Endothelial cell of umbilical vein (primary cell): ENCODE data around the gene CD82. TPM values are rescaled to one million over a fixed set of nuclear protein-coding genes. Genes with fewer than 3 reads are reported as not detected.

Experiments used
- BruUV-seq: library from RNA; stranded (reverse); fragments of 400-500 nt; replicated peaks from 2 replicates; lab custom pipeline; 2021; lab: Mats Ljungman, UMichigan
- CTCF ChIA-PET: fragments of 300-600, 350-600 bp; sonication (Branson Sonifier 250); formaldehyde crosslinking; loops from one replicate; lab custom pipeline; 2021; ENCODE audit warnings: antibody characterized with exemption, inconsistent platforms; lab: Charles Lee
- POLR2A ChIA-PET: fragments of 300-600, 350-600 bp; sonication (Branson Sonifier 250); formaldehyde crosslinking; loops from one replicate; lab custom pipeline; 2021; ENCODE audit warnings: antibody characterized with exemption, inconsistent platforms; lab: Charles Lee
- DNase-seq: peaks from one replicate; pipeline ENCODE4 v3.0.0-alpha.2; 2011; ENCODE audit warnings: low read depth, low spot score
- FAIRE-seq: peaks from 2 replicates; lab custom pipeline; 2011; peaks lifted over from hg19 to GRCh38; lab: Jason Lieb, UNC
- H2AFZ ChIP-seq: 2 replicates; pipeline ENCODE4 v1.6.0; 2012; ENCODE audit warnings: low read depth, low read length, control low read depth, inconsistent platforms
- H3K27ac ChIP-seq: 2 replicates; pipeline ENCODE4 v1.5.1; 2011; ENCODE audit warnings: low read depth, mild to moderate bottlenecking, control low read depth, low read length, moderate library complexity; ENCODE audit not compliant: insufficient read depth
- H3K27me3 ChIP-seq, 2 experiments: 2 replicates each; pipeline versions ENCODE4 v1.6.0 to v1.6.1; 2011; ENCODE audit warnings: low read length in 2 of 2, mixed read lengths in 1 of 2; ENCODE audit not compliant: control insufficient read depth in 2 of 2, insufficient read depth in 2 of 2
- H3K36me3 ChIP-seq, 2 experiments: 2 replicates in 1 of 2; 3 replicates in 1 of 2; pipeline ENCODE4 v1.5.1; 2011; ENCODE audit warnings: low read length in 2 of 2, mild to moderate bottlenecking in 1 of 2, moderate library complexity in 1 of 2; ENCODE audit not compliant: control insufficient read depth in 2 of 2, insufficient read depth in 2 of 2; ENCODE audit errors: extremely low read depth in 1 of 2
- H3K4me1 ChIP-seq: 3 replicates; pipeline ENCODE4 v1.5.1; 2011; ENCODE audit warnings: mild to moderate bottlenecking, low read length; ENCODE audit not compliant: control insufficient read depth, insufficient read depth; ENCODE audit errors: extremely low read depth
- H3K4me2 ChIP-seq: 2 replicates; pipeline ENCODE4 v1.6.1; 2011; ENCODE audit warnings: low read length, control low read depth, mixed read lengths; ENCODE audit not compliant: insufficient read depth
- H3K4me3 ChIP-seq, 3 experiments: fragments of 200-600 bp in 1 of 3; sonication (generic), shearing (Covaris generic) in 1 of 3; replicated peaks in 1 of 3; 2 replicates each; pipeline ENCODE4 v1.5.1; 2011 to 2016; ENCODE audit warnings: control low read depth in 3 of 3, low read length in 3 of 3, mild to moderate bottlenecking in 2 of 3, inconsistent platforms in 1 of 3, low read depth in 1 of 3, moderate library complexity in 1 of 3; ENCODE audit not compliant: insufficient read depth in 1 of 3
- H3K79me2 ChIP-seq: 2 replicates; pipeline ENCODE4 v1.6.0; 2012; ENCODE audit warnings: low read length, inconsistent platforms; ENCODE audit not compliant: control insufficient read depth, insufficient read depth
- H3K9ac ChIP-seq: replicated peaks from 2 replicates; pipeline ENCODE3; 2011; ENCODE audit warnings: low read length, control low read depth; ENCODE audit not compliant: insufficient read depth; ENCODE audit errors: extremely low read depth
- H3K9me1 ChIP-seq: replicated peaks from 3 replicates; pipeline ENCODE4 v1.6.0; 2011; ENCODE audit warnings: mild to moderate bottlenecking, low read length; ENCODE audit not compliant: control insufficient read depth, insufficient read depth; ENCODE audit errors: extremely low read depth
- H3K9me3 ChIP-seq: replicated peaks from 2 replicates; pipeline ENCODE4 v1.5.1; 2012; ENCODE audit warnings: low read length, inconsistent platforms; ENCODE audit not compliant: control insufficient read depth, insufficient read depth
- H4K20me1 ChIP-seq: replicated peaks from 2 replicates; pipeline ENCODE3; 2011; ENCODE audit warnings: mild to moderate bottlenecking, low read length; ENCODE audit not compliant: control insufficient read depth, insufficient read depth; ENCODE audit errors: extremely low read depth
- EZH2 ChIP-seq: IDR thresholded peaks from 2 replicates; pipeline ENCODE4 v1.6.1; 2012; ENCODE audit warnings: borderline replicate concordance, low read depth, mild to moderate bottlenecking, moderate library complexity, low read length, inconsistent platforms; ENCODE audit not compliant: severe bottlenecking
- FOS ChIP-seq: IDR thresholded peaks from 2 replicates; pipeline ENCODE4 v1.6.1; 2011; ENCODE audit warnings: mild to moderate bottlenecking, low read length, moderate library complexity, borderline replicate concordance; ENCODE audit not compliant: insufficient read depth
- GATA2 ChIP-seq: IDR thresholded peaks from 2 replicates; pipeline ENCODE4 v1.7.0; 2011; ENCODE audit warnings: low read depth, mild to moderate bottlenecking, moderate library complexity, mixed read lengths, low read length; ENCODE audit not compliant: insufficient read length, insufficient read depth
- JUN ChIP-seq: IDR thresholded peaks from 2 replicates; pipeline ENCODE4 v1.6.1; 2011; ENCODE audit warnings: borderline replicate concordance, low read depth; ENCODE audit not compliant: insufficient read length, insufficient read depth
- MYC ChIP-seq: IDR thresholded peaks from one replicate; pipeline ENCODE4 v1.6.1; 2011; ENCODE audit warnings: mild to moderate bottlenecking, low read depth, low read length
- POLR2A ChIP-seq: IDR thresholded peaks from 2 replicates; pipeline ENCODE4 v1.6.1; 2012; ENCODE audit warnings: low read depth, mild to moderate bottlenecking, control low read depth, low read length
- POLR2AphosphoS5 ChIP-seq: IDR thresholded peaks from 2 replicates; pipeline ENCODE4 v1.6.1; 2012; ENCODE audit warnings: low read depth, mild to moderate bottlenecking, control low read depth, low read length, moderate library complexity; ENCODE audit not compliant: insufficient read depth
- dilution Hi-C: fragments of 300-500 bp; cut with MboI; formaldehyde crosslinking; loops from one replicate; pipeline ENCODE4 v1.15.0; 2019; ENCODE audit warnings: low sequenced_read_pairs; ENCODE audit not compliant: extremely low pct_ligation_motif_present
- intact Hi-C: fragments of 100-400 bp; cut with micrococcal nuclease; formaldehyde crosslinking; loops from one replicate; pipeline ENCODE4 v1.10.0; 2022
- polyA plus RNA-seq, 4 experiments: library from polyadenylated mRNA; depleted of rRNA in 3 of 4; stranded (reverse) in 3 of 4; unstranded in 1 of 4; fragments of >200 nt; gene quantifications; 2 replicates each; pipeline versions ENCODE4 v1.2.1 to v1.2.3, GENCODE V29; 2011 to 2012; ENCODE audit warnings: missing spikeins in 1 of 4
- total RNA-seq: library from RNA; stranded (reverse); gene quantifications from 2 replicates; pipeline ENCODE4 v1.2.3, GENCODE V29; 2021
- TF ChIP-seq, protein P1 (sequence below): IDR thresholded peaks from 2 replicates; pipeline ENCODE4 v1.6.1; 2011; ENCODE audit not compliant: insufficient read depth, insufficient read length
- TF ChIP-seq, protein P2 (sequence below), 2 donors: IDR thresholded peaks; 1 replicate in 1 of 2; 2 replicates in 1 of 2; pipeline ENCODE4 v1.5.1; 2011; ENCODE audit warnings: low read length in 2 of 2, mild to moderate bottlenecking in 2 of 2, moderate library complexity in 2 of 2, control low read depth in 1 of 2, inconsistent platforms in 1 of 2, low read depth in 1 of 2; ENCODE audit not compliant: insufficient read depth in 1 of 2; ENCODE audit errors: extremely low read depth in 1 of 2

CD82 gene
- total and polyA plus RNA-seq, 2 donors (not counting 3 experiments of a cell fraction or from before 2014, with no cell fraction given) = 17.9 to 25.2 TPM

DNA sequence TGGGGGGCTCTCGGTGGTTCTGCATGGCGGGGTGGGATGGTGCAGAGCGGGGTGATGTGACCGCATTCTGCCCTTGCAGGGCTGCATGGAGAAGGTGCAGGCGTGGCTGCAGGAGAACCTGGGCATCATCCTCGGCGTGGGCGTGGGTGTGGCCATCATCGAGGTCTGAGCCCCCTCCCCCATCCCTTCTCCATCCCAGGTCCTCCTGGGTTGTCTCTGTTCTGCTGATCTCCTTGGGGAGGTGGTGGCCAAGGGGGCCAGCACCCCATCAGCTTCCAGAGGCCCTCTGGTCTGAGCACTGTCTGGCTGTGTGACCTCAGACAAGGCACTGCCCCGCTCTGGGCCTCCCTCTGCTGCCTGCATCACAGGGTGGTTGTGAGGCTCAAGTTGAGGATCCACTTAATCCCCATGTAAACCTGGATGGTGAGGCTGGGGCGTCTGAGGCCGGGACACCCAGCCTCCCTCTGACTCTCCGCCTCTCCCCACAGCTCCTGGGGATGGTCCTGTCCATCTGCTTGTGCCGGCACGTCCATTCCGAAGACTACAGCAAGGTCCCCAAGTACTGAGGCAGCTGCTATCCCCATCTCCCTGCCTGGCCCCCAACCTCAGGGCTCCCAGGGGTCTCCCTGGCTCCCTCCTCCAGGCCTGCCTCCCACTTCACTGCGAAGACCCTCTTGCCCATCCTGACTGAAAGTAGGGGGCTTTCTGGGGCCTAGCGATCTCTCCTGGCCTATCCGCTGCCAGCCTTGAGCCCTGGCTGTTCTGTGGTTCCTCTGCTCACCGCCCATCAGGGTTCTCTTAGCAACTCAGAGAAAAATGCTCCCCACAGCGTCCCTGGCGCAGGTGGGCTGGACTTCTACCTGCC lies 53.3 kb downstream of the CD82 start:
- intact Hi-C loops (loop anchor here (10.0 kb wide), 1 partner anchor 504 kb away; no protein-coding TSS in a partner anchor), dilution Hi-C loops (no loop called here)
- DNase-seq = no peak
- no peaks in the 10 kb centered on the region for H3K27me3 ChIP-seq
- no peak overlapping the region for H3K4me3 ChIP-seq
- H3K9ac ChIP-seq = no peak overlapping the region
- H3K36me3 ChIP-seq = no peaks in the 10 kb centered on the region
- no peaks in the 10 kb centered on the region for H4K20me1 ChIP-seq
- no peaks in the 10 kb centered on the region for H3K79me2 ChIP-seq
- peaks cover 15% of the 10 kb centered on the region for H3K4me1 ChIP-seq
- H3K27ac ChIP-seq = no peak overlapping the region
- TF ChIP-seq FOS (no peak), GATA2 (no peak), EZH2 (no peak), MYC (no peak), POLR2AphosphoS5 (no peak), JUN (no peak), POLR2A (no peak)
- TF ChIP-seq, protein P1, sequence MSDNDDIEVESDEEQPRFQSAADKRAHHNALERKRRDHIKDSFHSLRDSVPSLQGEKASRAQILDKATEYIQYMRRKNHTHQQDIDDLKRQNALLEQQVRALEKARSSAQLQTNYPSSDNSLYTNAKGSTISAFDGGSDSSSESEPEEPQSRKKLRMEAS = no peak
- TF ChIP-seq, protein P2, sequence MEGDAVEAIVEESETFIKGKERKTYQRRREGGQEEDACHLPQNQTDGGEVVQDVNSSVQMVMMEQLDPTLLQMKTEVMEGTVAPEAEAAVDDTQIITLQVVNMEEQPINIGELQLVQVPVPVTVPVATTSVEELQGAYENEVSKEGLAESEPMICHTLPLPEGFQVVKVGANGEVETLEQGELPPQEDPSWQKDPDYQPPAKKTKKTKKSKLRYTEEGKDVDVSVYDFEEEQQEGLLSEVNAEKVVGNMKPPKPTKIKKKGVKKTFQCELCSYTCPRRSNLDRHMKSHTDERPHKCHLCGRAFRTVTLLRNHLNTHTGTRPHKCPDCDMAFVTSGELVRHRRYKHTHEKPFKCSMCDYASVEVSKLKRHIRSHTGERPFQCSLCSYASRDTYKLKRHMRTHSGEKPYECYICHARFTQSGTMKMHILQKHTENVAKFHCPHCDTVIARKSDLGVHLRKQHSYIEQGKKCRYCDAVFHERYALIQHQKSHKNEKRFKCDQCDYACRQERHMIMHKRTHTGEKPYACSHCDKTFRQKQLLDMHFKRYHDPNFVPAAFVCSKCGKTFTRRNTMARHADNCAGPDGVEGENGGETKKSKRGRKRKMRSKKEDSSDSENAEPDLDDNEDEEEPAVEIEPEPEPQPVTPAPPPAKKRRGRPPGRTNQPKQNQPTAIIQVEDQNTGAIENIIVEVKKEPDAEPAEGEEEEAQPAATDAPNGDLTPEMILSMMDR (IDR thresholded peaks at IDR 0.05; ENCODE audit: extremely low read depth in 1 of 2, insufficient read depth in 1 of 2, low read depth in 1 of 2, low read length in 2 of 2) = no peak
- H3K9me1 ChIP-seq = no peaks in the 10 kb centered on the region
- H2AFZ ChIP-seq = no peak overlapping the region
- no peak for FAIRE-seq
- no peaks in the 10 kb centered on the region for H3K9me3 ChIP-seq
- ChIA-PET CTCF (interaction anchor here (2.2 to 10.7 kb wide), 5 partner anchors 47 to 292 kb away, joined by 13 to 860 read pairs (median 39); partner anchors contain the start of gene CD82), POLR2A (no interaction called here)
- no TSS peak for BruUV-seq
- H3K4me2 ChIP-seq = no peak overlapping the region
